Natural killer cell (primary cell): ENCODE measurements around the gene SLX4IP. TPM values are rescaled to one million over a fixed set of nuclear protein-coding genes. Genes with fewer than 3 reads are reported as not detected.

ENCODE experiments used
- ATAC-seq, 3 donors: fragments of 150-1000 bp in 2 of 3; fragments of 200-7000 bp in 1 of 3; cut with Tn5 transposase; 1 replicate in 1 of 3; 2 replicates in 2 of 3; pipeline ENCODE4 v1.10.0; 2021; ENCODE audit warnings: mild to moderate bottlenecking in 2 of 3, moderate library complexity in 2 of 3
- DNase-seq, 2 donors: peaks; one replicate each; pipeline versions ENCODE4 v3.0.0 to v3.0.0-alpha.2; 2013 to 2021; ENCODE audit warnings: mixed read lengths in 1 of 2
- H3K27ac ChIP-seq: one replicate; pipeline ENCODE4 v1.5.1; 2013; ENCODE audit warnings: mild to moderate bottlenecking, low read length
- H3K27me3 ChIP-seq: one replicate; pipeline ENCODE4 v1.6.1; 2013; ENCODE audit warnings: low read length; ENCODE audit not compliant: control insufficient read depth, insufficient read depth
- H3K36me3 ChIP-seq: one replicate; pipeline ENCODE4 v1.6.1; 2013; ENCODE audit warnings: low read length; ENCODE audit not compliant: control insufficient read depth, insufficient read depth
- H3K4me1 ChIP-seq: one replicate; pipeline ENCODE4 v1.6.1; 2013; ENCODE audit warnings: low read length; ENCODE audit not compliant: control insufficient read depth, insufficient read depth
- H3K4me3 ChIP-seq: one replicate; pipeline ENCODE4 v1.5.1; 2013; ENCODE audit warnings: low read length
- H3K9me3 ChIP-seq: one replicate; pipeline ENCODE4 v1.6.1; 2013; ENCODE audit warnings: low read length; ENCODE audit not compliant: control insufficient read depth, insufficient read depth
- H3K27ac Mint-ChIP-seq, 2 donors: one replicate each; pipeline ENCODE4 v1.8.0; 2022; ENCODE audit warnings: mild to moderate bottlenecking in 2 of 2, mixed read lengths in 2 of 2, moderate library complexity in 1 of 2
- H3K27me3 Mint-ChIP-seq, 2 donors: one replicate each; pipeline ENCODE4 v1.8.0; 2022; ENCODE audit warnings: low read depth in 2 of 2, mixed read lengths in 2 of 2
- H3K36me3 Mint-ChIP-seq: one replicate; pipeline ENCODE4 v1.8.0; 2022; ENCODE audit warnings: mixed read lengths
- H3K4me1 Mint-ChIP-seq, 2 donors: one replicate each; pipeline ENCODE4 v1.8.0; 2022; ENCODE audit warnings: mixed read lengths in 2 of 2
- H3K4me3 Mint-ChIP-seq: one replicate; pipeline ENCODE4 v1.8.0; 2022; ENCODE audit warnings: mild to moderate bottlenecking, moderate library complexity, mixed read lengths
- H3K9me3 Mint-ChIP-seq, 2 donors: one replicate each; pipeline ENCODE4 v1.8.0; 2022; ENCODE audit warnings: mixed read lengths in 2 of 2
- WGBS: methylation state at CpG from one replicate; pipeline ENCODE4 v1.1.7; 2013; ENCODE audit warnings: missing lambda C conversion rate; ENCODE audit not compliant: insufficient coverage; 5-methylcytosine and 5-hydroxymethylcytosine counted together
- intact Hi-C: fragments of 100-400 bp; cut with micrococcal nuclease; formaldehyde crosslinking; loops from one replicate; pipeline ENCODE4 v1.14.2; 2022
- total RNA-seq, 4 donors: library from RNA; stranded (reverse); fragments of 120-200 nt in 1 of 4; gene quantifications; one replicate each; pipeline versions ENCODE4 v1.2.3 to v1.2.4, GENCODE V29; 2013 to 2022
- TF ChIP-seq, protein P1 (sequence below): fragments of 200-600 bp; IDR thresholded peaks from one replicate; pipeline ENCODE4 v1.8.0; 2022; ENCODE audit warnings: antibody characterized with exemption

SLX4IP gene
- total RNA-seq, 3 donors from 2014 or later (not counting 1 experiment from before 2014, with no cell fraction given), result 2.9 to 5.5 (median 5.2) TPM

DNA sequence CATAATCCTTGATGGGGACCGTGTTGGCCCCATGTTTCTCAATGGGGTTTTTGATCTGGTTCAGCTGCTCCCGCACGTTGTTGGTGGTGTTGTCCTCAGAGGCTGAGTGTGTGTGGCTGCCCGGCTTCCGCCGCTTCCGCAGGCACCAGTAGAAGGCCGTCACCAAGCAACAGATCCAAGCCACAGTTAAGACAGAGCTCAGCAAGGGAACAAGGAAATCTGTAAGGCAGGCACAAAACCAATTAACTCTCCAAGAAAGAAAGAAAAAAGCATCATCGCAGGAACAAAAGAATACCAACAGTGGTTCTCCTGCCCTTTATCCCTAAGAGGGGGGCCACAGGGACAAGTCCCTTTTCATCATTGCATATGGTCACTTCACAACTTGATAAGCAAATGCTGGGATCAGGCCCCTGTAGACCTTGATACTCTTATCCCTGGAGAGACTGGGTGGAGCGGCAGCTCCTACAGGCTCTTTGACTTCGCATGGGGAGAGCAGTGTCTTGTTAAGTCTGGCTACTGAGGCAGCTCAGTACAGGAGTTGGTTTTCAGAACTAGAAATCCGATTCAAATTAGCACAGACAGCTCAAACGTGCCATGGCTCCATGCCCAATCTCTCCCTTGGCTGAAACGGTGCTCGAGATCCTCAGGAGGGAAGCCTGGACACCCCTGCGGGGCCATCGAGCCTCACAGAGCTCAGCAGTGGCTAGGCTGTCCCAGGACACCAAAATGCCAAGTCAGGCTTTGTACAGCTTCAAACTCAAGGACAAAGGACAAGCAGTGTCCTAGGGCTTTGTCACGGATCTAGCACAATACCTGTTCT lies 204.8 kb downstream of the SLX4IP start:
- H3K27ac ChIP-seq, result no peak overlapping the region
- H3K27me3 ChIP-seq, result no peaks in the 10 kb centered on the region
- no peaks in the 10 kb centered on the region for H3K36me3 ChIP-seq
- no peaks in the 10 kb centered on the region for H3K9me3 Mint-ChIP-seq
- WGBS, result 89% methylated on average over 18 of the region's 18 CpGs
- no peaks in the 10 kb centered on the region for H3K4me1 ChIP-seq
- ATAC-seq (no peak), DNase-seq (no peak)
- H3K4me1 Mint-ChIP-seq, result peaks cover 0 to 9% of the 10 kb centered on the region in 2 donors
- H3K9me3 ChIP-seq, result no peaks in the 10 kb centered on the region
- H3K27ac Mint-ChIP-seq, result no peak overlapping the region
- intact Hi-C loops, result no loop called here
- peaks cover 0 to 2% of the 10 kb centered on the region in 2 donors for H3K27me3 Mint-ChIP-seq
- TF ChIP-seq, protein P1, sequence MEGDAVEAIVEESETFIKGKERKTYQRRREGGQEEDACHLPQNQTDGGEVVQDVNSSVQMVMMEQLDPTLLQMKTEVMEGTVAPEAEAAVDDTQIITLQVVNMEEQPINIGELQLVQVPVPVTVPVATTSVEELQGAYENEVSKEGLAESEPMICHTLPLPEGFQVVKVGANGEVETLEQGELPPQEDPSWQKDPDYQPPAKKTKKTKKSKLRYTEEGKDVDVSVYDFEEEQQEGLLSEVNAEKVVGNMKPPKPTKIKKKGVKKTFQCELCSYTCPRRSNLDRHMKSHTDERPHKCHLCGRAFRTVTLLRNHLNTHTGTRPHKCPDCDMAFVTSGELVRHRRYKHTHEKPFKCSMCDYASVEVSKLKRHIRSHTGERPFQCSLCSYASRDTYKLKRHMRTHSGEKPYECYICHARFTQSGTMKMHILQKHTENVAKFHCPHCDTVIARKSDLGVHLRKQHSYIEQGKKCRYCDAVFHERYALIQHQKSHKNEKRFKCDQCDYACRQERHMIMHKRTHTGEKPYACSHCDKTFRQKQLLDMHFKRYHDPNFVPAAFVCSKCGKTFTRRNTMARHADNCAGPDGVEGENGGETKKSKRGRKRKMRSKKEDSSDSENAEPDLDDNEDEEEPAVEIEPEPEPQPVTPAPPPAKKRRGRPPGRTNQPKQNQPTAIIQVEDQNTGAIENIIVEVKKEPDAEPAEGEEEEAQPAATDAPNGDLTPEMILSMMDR, result no peak
- H3K4me3 Mint-ChIP-seq, result no peak overlapping the region
- no peaks in the 10 kb centered on the region for H3K36me3 Mint-ChIP-seq
- no peak overlapping the region for H3K4me3 ChIP-seq

DNA sequence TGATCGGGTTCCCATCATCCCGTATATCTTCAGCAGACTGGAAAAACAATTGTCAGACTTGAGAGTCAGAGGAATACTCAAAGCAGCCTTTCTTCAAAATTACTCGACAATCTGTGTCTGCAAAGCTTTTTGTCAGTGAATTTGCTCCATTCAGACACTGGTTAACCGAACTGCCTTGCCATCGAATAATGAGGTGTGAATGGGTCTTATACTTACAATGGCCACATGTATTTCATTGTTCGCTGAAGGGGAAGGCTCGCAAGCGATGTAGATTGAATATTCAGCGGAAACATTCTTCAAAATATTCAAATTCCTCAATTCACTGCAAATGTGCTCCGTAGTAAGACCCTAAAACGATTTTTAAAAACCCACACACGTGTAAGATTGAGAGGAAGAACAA lies 205.8 kb downstream of the SLX4IP start:
- DNase-seq (no peak), ATAC-seq (no peak)
- Histone ChIP-seq H3K27me3 (no peaks in the 10 kb centered on the region), H3K4me3 (no peak overlapping the region), H3K36me3 (no peaks in the 10 kb centered on the region), H3K4me1 (no peaks in the 10 kb centered on the region), H3K9me3 (no peaks in the 10 kb centered on the region), H3K27ac (no peak overlapping the region)
- no peak overlapping the region for H3K4me3 Mint-ChIP-seq
- peaks cover 0 to 2% of the 10 kb centered on the region in 2 donors for H3K27me3 Mint-ChIP-seq
- H3K4me1 Mint-ChIP-seq, result peaks cover 0 to 9% of the 10 kb centered on the region in 2 donors
- no peaks in the 10 kb centered on the region for H3K36me3 Mint-ChIP-seq
- no peak overlapping the region for H3K27ac Mint-ChIP-seq
- H3K9me3 Mint-ChIP-seq, result no peaks in the 10 kb centered on the region
- intact Hi-C loops, result no loop called here
- 94% methylated on average over 9 of the region's 12 CpGs for WGBS
- TF ChIP-seq, protein P1, result no peak

DNA sequence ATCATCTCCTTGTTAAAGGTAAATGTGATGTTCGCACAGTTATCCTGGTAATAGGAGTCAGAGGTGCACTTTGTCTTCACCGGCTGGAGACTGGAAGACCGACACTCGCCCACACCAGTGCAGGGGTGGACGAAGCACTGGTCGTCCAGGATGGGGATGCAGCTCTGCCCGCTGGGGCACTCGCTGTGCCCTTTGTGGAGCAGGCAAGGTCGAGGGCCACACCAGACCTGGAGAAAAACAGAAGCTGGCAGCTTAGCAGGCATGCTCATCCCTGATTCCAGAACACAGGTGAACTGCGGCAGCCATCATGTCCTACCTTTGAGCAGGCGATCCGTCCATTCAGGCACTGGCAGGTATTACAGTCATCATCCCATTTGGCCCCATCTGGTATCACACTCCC lies 206.4 kb downstream of the SLX4IP start:
- Mint-ChIP-seq H3K4me1 (peaks cover 0 to 9% of the 10 kb centered on the region in 2 donors), H3K36me3 (no peaks in the 10 kb centered on the region), H3K9me3 (no peaks in the 10 kb centered on the region), H3K27me3 (peaks cover 0 to 2% of the 10 kb centered on the region in 2 donors), H3K27ac (no peak overlapping the region), H3K4me3 (no peak overlapping the region)
- Histone ChIP-seq H3K4me1 (no peaks in the 10 kb centered on the region), H3K36me3 (no peaks in the 10 kb centered on the region), H3K4me3 (no peak overlapping the region), H3K27me3 (no peaks in the 10 kb centered on the region), H3K9me3 (no peaks in the 10 kb centered on the region), H3K27ac (no peak overlapping the region)
- TF ChIP-seq, protein P1, result no peak
- DNase-seq (no peak), ATAC-seq (no peak)
- intact Hi-C loops, result no loop called here
- 97% methylated on average over 12 of the region's 12 CpGs for WGBS
